T-helper 22 cell (primary cell): ENCODE data around the gene ADGRA3.

Experiments used
- DNase-seq: peaks from one replicate; pipeline ENCODE4 v3.0.0-alpha.2; 2020; ENCODE audit warnings: low read depth

ADGRA3 gene

GRCh38 chr4:22515888-22516541, at the start of gene ADGRA3:
TSS of gene ADGRA3 (minus strand) at chr4:22516066. CDS start at chr4:22515784, 282 bp downstream.
- DNase-seq = no peak

GRCh38 chr4:22556495-22556894, 40.6 kb upstream of the ADGRA3 start:
- no peak for DNase-seq

- DNase-seq = no peak
These were observed 38.8 kb upstream of the ADGRA3 start for GRCh38 chr4:22554670-22555069.

GRCh38 chr4:22553560-22553959, 37.7 kb upstream of the ADGRA3 start:
- DNase-seq = no peak

GRCh38 chr4:22552812-22553211, 36.9 kb upstream of the ADGRA3 start:
- no peak for DNase-seq

GRCh38 chr4:22551550-22551949, 35.7 kb upstream of the ADGRA3 start:
- no peak for DNase-seq

GRCh38 chr4:22546299-22546698, 30.4 kb upstream of the ADGRA3 start:
- no peak for DNase-seq

- DNase-seq = no peak
These were observed 23.4 kb upstream of the ADGRA3 start for GRCh38 chr4:22539251-22539650.

GRCh38 chr4:22537864-22538263, 22.0 kb upstream of the ADGRA3 start:
- no peak for DNase-seq

- no peak for DNase-seq
These were observed 18.5 kb upstream of the ADGRA3 start for GRCh38 chr4:22534374-22534773.

GRCh38 chr4:22532896-22533295, 17.0 kb upstream of the ADGRA3 start:
- no peak for DNase-seq

- no peak for DNase-seq
These were observed 16.3 kb upstream of the ADGRA3 start for GRCh38 chr4:22532117-22532516.

GRCh38 chr4:22531311-22532019, 15.6 kb upstream of the ADGRA3 start:
- no peak for DNase-seq

GRCh38 chr4:22524895-22525294, 9.0 kb upstream of the ADGRA3 start:
- DNase-seq = no peak

- no peak for DNase-seq
These were observed 7.0 kb upstream of the ADGRA3 start for GRCh38 chr4:22522706-22523501.

- no peak for DNase-seq
These were observed 6.3 kb upstream of the ADGRA3 start for GRCh38 chr4:22522206-22522605.

- no peak for DNase-seq
These were observed 5.4 kb upstream of the ADGRA3 start for GRCh38 chr4:22521240-22521639.

GRCh38 chr4:22515145-22515887, 550 bp downstream of the ADGRA3 start:
- no peak for DNase-seq

- no peak for DNase-seq
These were observed 1.4 kb downstream of the ADGRA3 start for GRCh38 chr4:22514481-22514880.

- DNase-seq = no peak
These were observed 1.9 kb downstream of the ADGRA3 start for GRCh38 chr4:22514001-22514400.

GRCh38 chr4:22512306-22512705, 3.6 kb downstream of the ADGRA3 start:
- no peak for DNase-seq

GRCh38 chr4:22510750-22511149, 5.1 kb downstream of the ADGRA3 start:
- no peak for DNase-seq
